ENCODE measurements around the gene TYRO3. TPM values are rescaled to one million over a fixed set of nuclear protein-coding genes. Genes with fewer than 3 reads are reported as not detected.
A peak's percentile ranks its signal among the peaks of the same experiment; 100 is the strongest.

TYRO3 gene
- total and polyA plus RNA-seq, 2 of the 13 experiments (the other 11 are each of a cell fraction or from before 2014, with no cell fraction given) = 24.0 to 43.6 TPM

DNA sequence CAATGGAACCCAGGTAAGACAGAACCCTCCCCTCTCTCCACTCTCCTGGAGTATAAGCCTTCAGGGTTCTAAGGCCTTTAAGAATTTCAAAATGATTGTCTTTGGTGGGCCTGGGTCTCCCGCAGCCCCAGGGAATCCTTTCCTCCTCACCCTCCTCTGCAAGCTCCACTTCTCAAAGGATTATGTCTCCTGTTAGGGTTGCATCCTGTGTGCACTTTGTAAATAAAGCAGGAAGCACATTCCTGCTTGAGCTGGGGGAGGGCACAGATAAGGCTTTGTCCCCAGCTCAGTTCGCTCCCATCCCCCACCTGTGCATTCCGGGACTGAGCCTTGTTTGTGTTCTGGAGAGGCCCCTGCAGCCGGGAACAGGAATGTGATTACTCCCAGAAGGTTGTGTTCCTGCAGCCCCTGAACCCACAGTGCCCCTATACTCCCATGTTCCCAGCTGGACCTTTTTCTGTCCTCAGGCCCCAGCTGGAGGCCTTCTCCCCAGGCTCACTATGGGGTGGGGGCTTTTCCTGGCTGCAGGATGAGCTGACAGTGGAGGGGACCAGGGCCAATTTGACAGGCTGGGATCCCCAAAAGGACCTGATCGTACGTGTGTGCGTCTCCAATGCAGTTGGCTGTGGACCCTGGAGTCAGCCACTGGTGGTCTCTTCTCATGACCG, 9.5 kb downstream of the TYRO3 start (continued):
- TF ChIP-seq HNF4A (CRISPR knock-in tag; IDR thresholded peaks at IDR 0.05) (peak; percentile 76), CCDC6 (CRISPR knock-in tag; IDR thresholded peaks at IDR 0.05) (peak; percentile 83), SSRP1 (CRISPR knock-in tag; IDR thresholded peaks at IDR 0.05) (no peak; the same call in 1 of the 2 replicates), NFE2 (CRISPR knock-in tag; IDR thresholded peaks at IDR 0.05) (no peak), ZNF17 (CRISPR knock-in tag; IDR thresholded peaks at IDR 0.05) (no peak), PTBP1 (IDR thresholded peaks at IDR 0.05; ENCODE audit: low read depth, low read length, poor library complexity, severe bottlenecking) (no peak), SP2 (CRISPR knock-in tag; IDR thresholded peaks at IDR 0.05) (no peak), DNMT1 (CRISPR knock-in tag; IDR thresholded peaks at IDR 0.05) (no peak), NFKBIZ (CRISPR knock-in tag; IDR thresholded peaks at IDR 0.05) (0 out of 2 replicates have a peak, but pooled peaks have one; percentile 60), YEATS2 (CRISPR knock-in tag; IDR thresholded peaks at IDR 0.05; ENCODE audit: borderline replicate concordance) (peak; percentile 56; the same call in 1 of the 2 replicates), ARNTL (CRISPR knock-in tag; IDR thresholded peaks at IDR 0.05) (0 out of 2 replicates have a peak, but pooled peaks have one; percentile 29), ZBTB25 (CRISPR knock-in tag; IDR thresholded peaks at IDR 0.05) (no peak), SRF (IDR thresholded peaks at IDR 0.05; ENCODE audit: low read depth, low read length) (0 out of 2 replicates have a peak, but pooled peaks have one; percentile 53), ZNF431 (CRISPR knock-in tag; IDR thresholded peaks at IDR 0.05; ENCODE audit: borderline replicate concordance, low read depth) (peak; percentile 83), ZNF207 (IDR thresholded peaks at IDR 0.05; ENCODE audit: borderline replicate concordance) (no peak), ZSCAN31 (CRISPR knock-in tag; IDR thresholded peaks at IDR 0.05; ENCODE audit: low read depth) (peak; percentile 73; the same call in 1 of the 2 replicates), PLSCR1 (CRISPR knock-in tag; IDR thresholded peaks at IDR 0.05; ENCODE audit: borderline replicate concordance) (no peak), FOSL1 (CRISPR knock-in tag; IDR thresholded peaks at IDR 0.05; ENCODE audit: borderline replicate concordance) (no peak), CHD4 (IDR thresholded peaks at IDR 0.05; ENCODE audit: borderline replicate concordance, low read length) (peak; percentile 63; the same call in 1 of the 2 replicates), CHCHD3 (CRISPR knock-in tag; IDR thresholded peaks at IDR 0.05) (no peak), ARID2 (CRISPR knock-in tag; IDR thresholded peaks at IDR 0.05; ENCODE audit: borderline replicate concordance) (no peak), ZNF747 (CRISPR knock-in tag; IDR thresholded peaks at IDR 0.05; ENCODE audit: borderline replicate concordance) (peak; percentile 74; the same call in 1 of the 2 replicates), ZMYM4 (CRISPR knock-in tag; IDR thresholded peaks at IDR 0.05) (peak; percentile 70), ZNF205 (CRISPR knock-in tag; IDR thresholded peaks at IDR 0.05) (no peak), ISX (CRISPR knock-in tag; conservative IDR thresholded peaks at IDR 0.05) (no peak), HHEX (CRISPR knock-in tag; IDR thresholded peaks at IDR 0.05) (0 out of 2 replicates have a peak, but pooled peaks have one; percentile 3), ZNF543 (CRISPR knock-in tag; IDR thresholded peaks at IDR 0.05) (peak; percentile 46; the same call in 1 of the 2 replicates)
- TF ChIP-seq, protein P1, sequence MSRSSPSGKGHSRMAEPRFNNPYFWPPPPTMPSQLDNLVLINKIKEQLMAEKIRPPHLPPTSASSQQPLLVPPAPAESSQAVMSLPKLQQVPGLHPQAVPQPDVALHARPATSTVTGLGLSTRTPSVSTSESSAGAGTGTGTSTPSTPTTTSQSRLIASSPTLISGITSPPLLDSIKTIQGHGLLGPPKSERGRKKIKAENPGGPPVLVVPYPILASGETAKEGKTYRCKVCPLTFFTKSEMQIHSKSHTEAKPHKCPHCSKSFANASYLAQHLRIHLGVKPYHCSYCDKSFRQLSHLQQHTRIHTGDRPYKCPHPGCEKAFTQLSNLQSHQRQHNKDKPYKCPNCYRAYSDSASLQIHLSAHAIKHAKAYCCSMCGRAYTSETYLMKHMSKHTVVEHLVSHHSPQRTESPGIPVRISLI (CRISPR knock-in tag; IDR thresholded peaks at IDR 0.05; ENCODE audit: borderline replicate concordance) = no peak
- TF ChIP-seq, protein P2, sequence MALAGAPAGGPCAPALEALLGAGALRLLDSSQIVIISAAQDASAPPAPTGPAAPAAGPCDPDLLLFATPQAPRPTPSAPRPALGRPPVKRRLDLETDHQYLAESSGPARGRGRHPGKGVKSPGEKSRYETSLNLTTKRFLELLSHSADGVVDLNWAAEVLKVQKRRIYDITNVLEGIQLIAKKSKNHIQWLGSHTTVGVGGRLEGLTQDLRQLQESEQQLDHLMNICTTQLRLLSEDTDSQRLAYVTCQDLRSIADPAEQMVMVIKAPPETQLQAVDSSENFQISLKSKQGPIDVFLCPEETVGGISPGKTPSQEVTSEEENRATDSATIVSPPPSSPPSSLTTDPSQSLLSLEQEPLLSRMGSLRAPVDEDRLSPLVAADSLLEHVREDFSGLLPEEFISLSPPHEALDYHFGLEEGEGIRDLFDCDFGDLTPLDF (CRISPR knock-in tag; IDR thresholded peaks at IDR 0.05) = no peak

All from HepG2 (cell line).